Measurements from ENCODE around the gene GLMP. TPM values are rescaled to one million over a fixed set of nuclear protein-coding genes. Genes with fewer than 3 reads are reported as not detected.
A peak's percentile ranks its signal among the peaks of the same experiment; 100 is the strongest.

The GLMP gene
- total RNA-seq, 1 experiment from 2014 or later = 3.3 TPM

GRCh38 chr1:156259805-156260204 is 35.7 kb downstream of the GLMP start:
- no peak for DNase-seq (ENCODE audit: low spot score)
- in situ Hi-C loops (cut with HindIII; ENCODE audit: low sequenced_read_pairs) = no loop called here

DNA sequence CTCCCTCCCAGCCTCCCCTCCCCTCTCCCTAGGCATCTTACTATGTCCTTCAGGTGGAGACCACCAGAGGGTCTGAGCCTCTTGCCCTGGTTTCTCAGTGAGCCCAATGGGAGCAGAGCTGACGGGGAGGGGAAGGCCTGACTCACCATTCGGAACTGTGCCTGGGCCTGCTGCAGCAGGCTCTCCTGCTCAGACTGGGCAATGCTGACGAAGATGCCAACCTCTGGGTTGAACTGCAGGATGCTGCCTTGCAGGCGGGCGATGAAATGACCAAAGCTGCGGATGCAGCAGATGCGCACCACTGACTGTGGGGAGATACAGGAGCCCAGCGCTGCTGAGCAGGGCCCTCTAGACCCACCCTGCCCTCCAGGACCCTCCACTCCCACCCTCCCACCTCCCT is 36.6 kb downstream of the GLMP start:
- in situ Hi-C loops (cut with HindIII; ENCODE audit: low sequenced_read_pairs) = no loop called here

DNA sequence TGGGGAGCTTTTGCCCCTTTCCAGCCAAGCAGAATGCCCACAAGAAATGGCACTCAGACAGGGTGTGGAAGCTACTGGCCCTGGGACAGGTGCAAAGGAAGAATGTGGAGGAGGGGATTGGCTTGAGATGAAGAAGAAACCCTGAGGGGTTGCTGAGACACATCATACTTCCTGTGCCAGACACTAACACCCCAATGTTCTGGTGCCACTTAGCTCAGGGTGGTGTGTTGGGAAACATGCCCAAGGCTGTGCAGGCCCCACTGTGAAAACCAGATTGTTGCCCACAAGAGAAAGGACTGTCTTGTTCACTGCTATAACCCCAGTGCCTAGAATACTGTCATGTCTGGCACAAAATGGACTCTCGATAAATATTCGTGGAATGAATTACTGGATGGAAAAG is 37.8 kb downstream of the GLMP start:
- no peak for DNase-seq (ENCODE audit: low spot score)
- in situ Hi-C loops (cut with HindIII; ENCODE audit: low sequenced_read_pairs) = no loop called here

More for the DNA sequence above, 36.6 kb downstream of the GLMP start:
- DNase-seq (ENCODE audit: low spot score) = no peak

GRCh38 chr1:156253634-156254033 is 41.8 kb downstream of the GLMP start:
- in situ Hi-C loops (cut with HindIII; ENCODE audit: low sequenced_read_pairs) = no loop called here
- peak; percentile 66 for DNase-seq (ENCODE audit: low spot score)

DNA sequence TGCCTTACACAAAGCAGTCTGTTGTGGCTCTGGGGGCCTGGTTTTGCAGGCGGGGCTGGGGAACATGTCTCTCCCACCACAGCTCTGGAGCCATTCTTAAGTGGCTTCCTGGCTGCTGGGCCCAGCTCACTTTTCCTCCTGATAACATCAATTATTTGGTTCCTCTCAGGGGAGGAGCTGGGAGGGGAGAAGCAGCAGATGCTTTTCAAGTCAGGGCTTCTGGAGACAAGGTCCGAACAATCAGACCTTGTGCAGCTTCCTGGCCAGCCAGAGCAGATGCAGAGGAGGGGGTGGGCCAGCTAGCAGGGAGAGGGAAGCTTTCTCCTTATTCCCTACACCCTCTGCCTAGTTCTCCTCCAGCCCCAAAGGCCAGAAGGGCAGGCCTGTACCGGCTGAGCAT is 44.0 kb downstream of the GLMP start:
- in situ Hi-C loops (cut with HindIII; ENCODE audit: low sequenced_read_pairs) = no loop called here
- no peak for DNase-seq (ENCODE audit: low spot score)

- no peak for DNase-seq (ENCODE audit: low spot score)
- in situ Hi-C loops (cut with HindIII; ENCODE audit: low sequenced_read_pairs) = no loop called here
Observed at GRCh38 chr1:156249593-156249992, 45.9 kb downstream of the GLMP start.

GRCh38 chr1:156248323-156248683 is 47.2 kb downstream of the GLMP start:
- in situ Hi-C loops (cut with HindIII; ENCODE audit: low sequenced_read_pairs) = no loop called here
- DNase-seq (ENCODE audit: low spot score) = no peak

GRCh38 chr1:156247460-156248322 is 47.8 kb downstream of the GLMP start, which contains the start of gene PAQR6:
Gene PAQR6, minus strand, starts transcription at chr1:156248056. Its CDS starts 1,325 bp downstream, at chr1:156246731.
- in situ Hi-C loops (cut with HindIII; ENCODE audit: low sequenced_read_pairs) = no loop called here
- peak; percentile 47 for DNase-seq (ENCODE audit: low spot score)

GRCh38 chr1:156246781-156247459 is 48.6 kb downstream of the GLMP start:
- DNase-seq (ENCODE audit: low spot score) = no peak
- in situ Hi-C loops (cut with HindIII; ENCODE audit: low sequenced_read_pairs) = no loop called here

DNA sequence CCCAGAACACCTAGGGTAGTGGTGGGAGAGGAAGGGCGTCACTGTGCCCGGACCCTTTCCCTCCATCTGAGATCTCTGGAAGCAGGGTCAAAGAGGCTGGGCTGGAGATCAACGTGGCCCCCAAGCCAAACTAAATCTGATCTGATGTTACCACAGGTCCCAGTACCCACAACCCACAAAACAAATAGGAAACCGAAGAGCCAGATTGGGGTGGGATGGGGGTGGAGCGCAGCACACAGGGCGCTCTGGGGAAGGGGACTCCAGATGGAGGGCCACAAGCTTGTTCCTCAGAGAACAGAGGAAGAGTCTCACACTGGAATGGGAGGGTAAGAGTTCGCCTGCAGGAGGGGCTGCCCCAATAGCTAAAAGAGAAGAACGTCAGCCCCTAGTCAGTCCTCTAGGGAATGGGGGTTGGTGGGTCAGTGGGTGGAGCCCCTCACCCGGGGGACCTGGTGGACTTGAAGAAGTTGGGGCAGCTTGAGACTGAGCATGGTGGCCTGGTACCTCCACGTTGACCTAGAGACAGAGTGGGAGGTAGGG is 49.2 kb downstream of the GLMP start:
- in situ Hi-C loops (cut with HindIII; ENCODE audit: low sequenced_read_pairs) = no loop called here

GRCh38 chr1:156245451-156246232 is 49.8 kb downstream of the GLMP start:
- in situ Hi-C loops (cut with HindIII; ENCODE audit: low sequenced_read_pairs) = no loop called here
- DNase-seq (ENCODE audit: low spot score) = no peak

More for the DNA sequence above, 49.2 kb downstream of the GLMP start:
- no peak for DNase-seq (ENCODE audit: low spot score)

- in situ Hi-C loops (cut with HindIII; ENCODE audit: low sequenced_read_pairs) = no loop called here
- no peak for DNase-seq (ENCODE audit: low spot score)
Observed at GRCh38 chr1:156244712-156245111, 50.8 kb downstream of the GLMP start.

DNA sequence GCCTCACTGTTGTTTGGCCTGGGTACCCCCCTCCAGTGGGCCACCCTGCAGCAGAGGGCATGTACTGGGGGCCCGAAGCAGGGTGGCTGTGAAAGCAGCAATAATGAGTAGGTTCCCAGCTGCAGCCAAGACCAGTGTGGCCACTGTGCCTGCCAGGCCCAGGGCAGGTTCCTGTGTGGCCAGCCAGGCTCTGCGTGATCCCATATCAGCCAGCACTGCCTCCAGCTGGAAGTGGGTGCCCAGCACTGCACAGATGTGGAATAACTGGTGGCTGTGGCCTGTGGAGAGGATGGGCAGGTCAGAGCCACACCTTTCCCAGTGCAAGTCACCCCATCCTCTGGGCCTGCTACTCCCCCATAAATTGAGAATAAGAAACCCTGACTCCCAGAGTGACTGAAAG is 51.4 kb downstream of the GLMP start:
- in situ Hi-C loops (cut with HindIII; ENCODE audit: low sequenced_read_pairs) = no loop called here
- no peak for DNase-seq (ENCODE audit: low spot score)

GRCh38 chr1:156242738-156243137 is 52.7 kb downstream of the GLMP start:
- no peak for DNase-seq (ENCODE audit: low spot score)
- in situ Hi-C loops (cut with HindIII; ENCODE audit: low sequenced_read_pairs) = no loop called here

Other genes with a start within 250 kb of the GLMP start
- 29.5 and 30.0 TPM in 2 replicates for gene UBQLN4, start 241.9 kb downstream of the GLMP start, total RNA-seq (2014; rRNA removed; shearing (Covaris generic))
- 20.1 and 42.3 TPM in 2 replicates for gene LAMTOR2, start 240.9 kb downstream of the GLMP start, total RNA-seq (2014; rRNA removed; shearing (Covaris generic))
- gene RAB25, start 234.5 kb downstream of the GLMP start, total RNA-seq (2014; rRNA removed; shearing (Covaris generic)) = not detected in 2 replicates
- gene MEX3A, start 213.2 kb downstream of the GLMP start, total RNA-seq (2014; rRNA removed; shearing (Covaris generic)) = 21.0 and 21.2 TPM in 2 replicates
- 314 and 341 TPM in 2 replicates for gene LMNA, start 181.0 kb downstream of the GLMP start, total RNA-seq (2014; rRNA removed; shearing (Covaris generic))
- 1.8 and 2.0 TPM in 2 replicates for gene SEMA4A, start 142.1 kb downstream of the GLMP start, total RNA-seq (2014; rRNA removed; shearing (Covaris generic))
- 7.3 and 11.9 TPM in 2 replicates for gene SLC25A44, start 101.6 kb downstream of the GLMP start, total RNA-seq (2014; rRNA removed; shearing (Covaris generic))
- 97.2 and 127 TPM in 2 replicates for gene PMF1, start 82.7 kb downstream of the GLMP start, total RNA-seq (2014; rRNA removed; shearing (Covaris generic))
- gene BGLAP, start 53.5 kb downstream of the GLMP start, total RNA-seq (2014; rRNA removed; shearing (Covaris generic)) = not detected in 2 replicates
- 0.07 and 2.0 TPM in 2 replicates for gene PAQR6, start 47.6 kb downstream of the GLMP start, total RNA-seq (2014; rRNA removed; shearing (Covaris generic))
- 46.3 and 73.5 TPM in 2 replicates for gene SMG5, start 12.9 kb downstream of the GLMP start, total RNA-seq (2014; rRNA removed; shearing (Covaris generic))
- 2.0 and 5.0 TPM in 2 replicates for gene TMEM79, start 11.4 kb downstream of the GLMP start, total RNA-seq (2014; rRNA removed; shearing (Covaris generic))
- gene VHLL, start 3.6 kb upstream of the GLMP start, total RNA-seq (2014; rRNA removed; shearing (Covaris generic)) = not detected in 2 replicates
- gene CCT3, start 42.6 kb upstream of the GLMP start, total RNA-seq (2014; rRNA removed; shearing (Covaris generic)) = 936 and 1,057 TPM in 2 replicates
- gene TSACC, start 42.8 kb upstream of the GLMP start, total RNA-seq (2014; rRNA removed; shearing (Covaris generic)) = not detected in 2 replicates
- gene RHBG, start 73.5 kb upstream of the GLMP start, total RNA-seq (2014; rRNA removed; shearing (Covaris generic)) = 0.06 and 3.5 TPM in 2 replicates
- 5.5 and 7.3 TPM in 2 replicates for gene MEF2D, start 205.1 kb upstream of the GLMP start, total RNA-seq (2014; rRNA removed; shearing (Covaris generic))

Measured in G401 (cell line).